ENCODE data around the gene ASB1.

Gene ASB1

GRCh38 chr2:238475034-238475433, 48.3 kb downstream of the ASB1 start:
- Mint-ChIP-seq H3K36me3 (ENCODE audit: low read depth) (peaks cover 11% of the 10 kb centered on the region), H3K9me3 (peaks cover 48% of the 10 kb centered on the region), H3K27me3 (peaks cover 1% of the 10 kb centered on the region), H3K27ac (no peak overlapping the region), H3K4me3 (no peak overlapping the region), H3K4me1 (no peaks in the 10 kb centered on the region)
- DNase-seq = no peak
- no peak for ATAC-seq

GRCh38 chr2:238475566-238475965, 48.8 kb downstream of the ASB1 start:
- peaks cover 8% of the 10 kb centered on the region for H3K36me3 Mint-ChIP-seq (ENCODE audit: low read depth)
- DNase-seq = no peak
- no peak overlapping the region for H3K4me3 Mint-ChIP-seq
- ATAC-seq = no peak
- no peak overlapping the region for H3K27ac Mint-ChIP-seq
- H3K9me3 Mint-ChIP-seq = peaks cover 50% of the 10 kb centered on the region
- H3K27me3 Mint-ChIP-seq = peaks cover 1% of the 10 kb centered on the region
- H3K4me1 Mint-ChIP-seq = no peaks in the 10 kb centered on the region

- Mint-ChIP-seq H3K27ac (no peak overlapping the region), H3K4me1 (no peaks in the 10 kb centered on the region), H3K36me3 (ENCODE audit: low read depth) (peaks cover 8% of the 10 kb centered on the region), H3K27me3 (peaks cover 1% of the 10 kb centered on the region), H3K4me3 (no peak overlapping the region), H3K9me3 (peaks cover 50% of the 10 kb centered on the region)
- ATAC-seq (no peak), DNase-seq (no peak)
These were observed 49.5 kb downstream of the ASB1 start for GRCh38 chr2:238476258-238476657.

- peaks cover 3% of the 10 kb centered on the region for H3K36me3 Mint-ChIP-seq (ENCODE audit: low read depth)
- H3K4me1 Mint-ChIP-seq = no peaks in the 10 kb centered on the region
- no peak for DNase-seq
These were observed 51.5 kb downstream of the ASB1 start for GRCh38 chr2:238478216-238478615.

GRCh38 chr2:238479847-238480246, 53.1 kb downstream of the ASB1 start:
- Mint-ChIP-seq H3K4me3 (no peak overlapping the region), H3K27me3 (peaks cover 1% of the 10 kb centered on the region), H3K27ac (no peak overlapping the region), H3K9me3 (peaks cover 20% of the 10 kb centered on the region), H3K4me1 (no peaks in the 10 kb centered on the region), H3K36me3 (ENCODE audit: low read depth) (peaks cover 1% of the 10 kb centered on the region)
- DNase-seq = no peak
- no peak for ATAC-seq

More at GRCh38 chr2:238478216-238478615, 51.5 kb downstream of the ASB1 start:
- ATAC-seq = no peak
- Mint-ChIP-seq H3K9me3 (peaks cover 36% of the 10 kb centered on the region), H3K27ac (no peak overlapping the region), H3K27me3 (peaks cover 1% of the 10 kb centered on the region), H3K4me3 (no peak overlapping the region)

GRCh38 chr2:238483021-238483420, 56.3 kb downstream of the ASB1 start:
- H3K4me3 Mint-ChIP-seq = no peak overlapping the region
- no peak overlapping the region for H3K27ac Mint-ChIP-seq
- no peaks in the 10 kb centered on the region for H3K4me1 Mint-ChIP-seq
- H3K36me3 Mint-ChIP-seq (ENCODE audit: low read depth) = peaks cover 1% of the 10 kb centered on the region
- ATAC-seq (no peak), DNase-seq (no peak)
- H3K9me3 Mint-ChIP-seq = peaks cover 19% of the 10 kb centered on the region
- no peaks in the 10 kb centered on the region for H3K27me3 Mint-ChIP-seq

- no peak overlapping the region for H3K4me3 Mint-ChIP-seq
- H3K4me1 Mint-ChIP-seq = no peaks in the 10 kb centered on the region
- no peak overlapping the region for H3K27ac Mint-ChIP-seq
- DNase-seq = no peak
- H3K27me3 Mint-ChIP-seq = no peaks in the 10 kb centered on the region
- H3K9me3 Mint-ChIP-seq = peaks cover 15% of the 10 kb centered on the region
- ATAC-seq = no peak
- peaks cover 1% of the 10 kb centered on the region for H3K36me3 Mint-ChIP-seq (ENCODE audit: low read depth)
These were observed 56.9 kb downstream of the ASB1 start for GRCh38 chr2:238483656-238484055.

- Mint-ChIP-seq H3K4me1 (no peaks in the 10 kb centered on the region), H3K9me3 (peaks cover 7% of the 10 kb centered on the region), H3K36me3 (ENCODE audit: low read depth) (no peaks in the 10 kb centered on the region), H3K4me3 (no peak overlapping the region), H3K27ac (no peak overlapping the region), H3K27me3 (no peaks in the 10 kb centered on the region)
- DNase-seq (no peak), ATAC-seq (no peak)
These were observed 58.1 kb downstream of the ASB1 start for GRCh38 chr2:238484522-238485452.

GRCh38 chr2:238486123-238486848, 59.6 kb downstream of the ASB1 start:
- Mint-ChIP-seq H3K27me3 (no peaks in the 10 kb centered on the region), H3K27ac (no peak overlapping the region), H3K9me3 (no peaks in the 10 kb centered on the region), H3K4me1 (no peaks in the 10 kb centered on the region), H3K4me3 (no peak overlapping the region), H3K36me3 (ENCODE audit: low read depth) (no peaks in the 10 kb centered on the region)
- DNase-seq (no peak), ATAC-seq (no peak)

- Mint-ChIP-seq H3K4me3 (no peak overlapping the region), H3K9me3 (no peaks in the 10 kb centered on the region), H3K27me3 (no peaks in the 10 kb centered on the region), H3K4me1 (no peaks in the 10 kb centered on the region), H3K27ac (no peak overlapping the region), H3K36me3 (ENCODE audit: low read depth) (no peaks in the 10 kb centered on the region)
- DNase-seq (no peak), ATAC-seq (no peak)
These were observed 60.4 kb downstream of the ASB1 start for GRCh38 chr2:238487134-238487533.

- H3K27me3 Mint-ChIP-seq = no peaks in the 10 kb centered on the region
- no peak for DNase-seq
- H3K9me3 Mint-ChIP-seq = no peaks in the 10 kb centered on the region
- no peak overlapping the region for H3K27ac Mint-ChIP-seq
- no peaks in the 10 kb centered on the region for H3K4me1 Mint-ChIP-seq
- no peak overlapping the region for H3K4me3 Mint-ChIP-seq
- H3K36me3 Mint-ChIP-seq (ENCODE audit: low read depth) = no peaks in the 10 kb centered on the region
- no peak for ATAC-seq
These were observed 61.1 kb downstream of the ASB1 start for GRCh38 chr2:238487652-238488346.

GRCh38 chr2:238488347-238488826, 61.7 kb downstream of the ASB1 start:
- no peaks in the 10 kb centered on the region for H3K27me3 Mint-ChIP-seq
- DNase-seq (no peak), ATAC-seq (no peak)
- no peaks in the 10 kb centered on the region for H3K9me3 Mint-ChIP-seq
- peaks cover 1% of the 10 kb centered on the region for H3K4me1 Mint-ChIP-seq
- H3K4me3 Mint-ChIP-seq = no peak overlapping the region
- H3K36me3 Mint-ChIP-seq (ENCODE audit: low read depth) = no peaks in the 10 kb centered on the region
- no peak overlapping the region for H3K27ac Mint-ChIP-seq

GRCh38 chr2:238489431-238489830, 62.7 kb downstream of the ASB1 start:
- DNase-seq = no peak
- no peak for ATAC-seq
- H3K4me3 Mint-ChIP-seq = no peak overlapping the region
- no peak overlapping the region for H3K27ac Mint-ChIP-seq
- no peaks in the 10 kb centered on the region for H3K36me3 Mint-ChIP-seq (ENCODE audit: low read depth)
- H3K9me3 Mint-ChIP-seq = no peaks in the 10 kb centered on the region
- H3K27me3 Mint-ChIP-seq = no peaks in the 10 kb centered on the region
- peaks cover 12% of the 10 kb centered on the region for H3K4me1 Mint-ChIP-seq

- no peak overlapping the region for H3K27ac Mint-ChIP-seq
- H3K27me3 Mint-ChIP-seq = no peaks in the 10 kb centered on the region
- DNase-seq (no peak), ATAC-seq (no peak)
- no peaks in the 10 kb centered on the region for H3K36me3 Mint-ChIP-seq (ENCODE audit: low read depth)
- H3K4me1 Mint-ChIP-seq = peaks cover 16% of the 10 kb centered on the region
- no peaks in the 10 kb centered on the region for H3K9me3 Mint-ChIP-seq
- no peak overlapping the region for H3K4me3 Mint-ChIP-seq
These were observed 63.2 kb downstream of the ASB1 start for GRCh38 chr2:238489896-238490295.

All from activated naive CD8-positive, alpha-beta T cell treated with anti-CD3 and anti-CD28 coated beads, Interleukin-2, amount 50 U/mL, for 24 hours (primary cell).